Right atrium auricular region (tissue), 2 donors: ENCODE data around the gene SYT8. TPM values are rescaled to one million over a fixed set of nuclear protein-coding genes. Genes with fewer than 3 reads are reported as not detected.

Experiments used
- DNase-seq: peaks from one replicate; pipeline ENCODE4 v3.0.0-alpha.2; 2019; ENCODE audit warnings: low spot score
- H3K27ac ChIP-seq, 2 donors: fragments of 200-600 bp; sonication (generic); 1 replicate in 1 of 2; 2 replicates in 1 of 2; pipeline ENCODE4 v1.5.1; 2016 to 2019
- H3K27me3 ChIP-seq, 2 donors: fragments of 200-600 bp; sonication (generic); one replicate each; pipeline versions ENCODE4 v1.5.1 to v1.6.0; 2017 to 2019
- H3K36me3 ChIP-seq: fragments of 200-600 bp; sonication (generic); one replicate; pipeline ENCODE4 v1.5.1; 2016
- H3K4me1 ChIP-seq, 2 donors: fragments of 200-600 bp; sonication (generic); one replicate each; pipeline versions ENCODE4 v1.5.1 to v1.6.0; 2017 to 2019
- H3K4me3 ChIP-seq, 2 donors: fragments of 200-600 bp; sonication (generic); 1 replicate in 1 of 2; 2 replicates in 1 of 2; pipeline ENCODE4 v1.5.1; 2017 to 2019; ENCODE audit warnings: mild to moderate bottlenecking in 1 of 2, moderate library complexity in 1 of 2
- H3K9me3 ChIP-seq, 2 donors: fragments of 200-600 bp; sonication (generic); one replicate each; pipeline ENCODE4 v1.5.1; 2019
- total RNA-seq, 2 donors: library from RNA; depleted of rRNA; stranded (reverse); fragments of >200 nt; gene quantifications; one replicate each; pipeline ENCODE4 v1.1.0, GENCODE V29; 2016
- TF ChIP-seq, protein P1 (sequence below), 2 donors: fragments of 200-600 bp; sonication (generic); IDR thresholded peaks; one replicate each; pipeline ENCODE4 v1.5.1; 2019; ENCODE audit warnings: antibody characterized with exemption in 2 of 2

The SYT8 gene
- total RNA-seq, 2 donors from 2014 or later: not detected

DNA sequence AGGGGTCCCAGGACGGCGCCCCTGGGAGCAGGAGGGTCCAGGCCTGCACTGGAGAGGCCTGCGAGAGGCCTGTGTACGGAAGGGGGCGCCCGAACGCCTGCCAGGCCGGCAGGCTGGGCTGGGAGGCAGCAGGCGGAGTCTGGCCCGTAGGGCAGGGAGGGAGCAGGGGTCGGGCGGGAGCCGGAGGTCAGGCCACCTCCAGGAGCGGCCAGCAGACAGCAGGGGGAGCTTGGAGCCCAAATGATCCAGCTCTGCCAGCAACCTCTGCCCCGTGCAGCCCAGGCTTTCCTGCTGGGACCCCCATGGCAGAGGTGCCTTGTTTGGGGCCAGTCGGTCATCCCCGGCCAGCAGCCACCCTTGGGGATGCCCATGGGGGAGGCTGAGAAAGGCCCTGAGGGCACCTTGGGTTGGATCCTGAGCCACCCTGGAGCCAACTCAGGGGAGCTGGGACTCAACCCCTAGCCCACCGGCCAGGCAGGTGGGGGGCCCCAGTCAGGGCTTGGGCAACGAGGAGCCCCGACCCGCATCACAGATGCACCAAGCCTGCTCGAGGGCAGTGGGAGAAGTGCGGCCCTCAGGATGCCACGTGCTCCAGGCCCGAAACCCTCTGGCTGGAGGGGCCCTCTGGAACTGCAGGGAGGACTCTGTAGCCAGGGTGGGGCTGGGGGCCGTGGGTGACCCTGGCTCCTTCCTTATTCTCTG is 9.6 kb upstream of the SYT8 start:
- Histone ChIP-seq H3K36me3 (no peaks in the 10 kb centered on the region), H3K4me3 (no peak overlapping the region), H3K4me1 (peaks cover 0 to 14% of the 10 kb centered on the region in 2 donors), H3K27me3 (no peaks in the 10 kb centered on the region), H3K27ac (no peak overlapping the region), H3K9me3 (no peaks in the 10 kb centered on the region)
- no peak for DNase-seq
- TF ChIP-seq, protein P1, sequence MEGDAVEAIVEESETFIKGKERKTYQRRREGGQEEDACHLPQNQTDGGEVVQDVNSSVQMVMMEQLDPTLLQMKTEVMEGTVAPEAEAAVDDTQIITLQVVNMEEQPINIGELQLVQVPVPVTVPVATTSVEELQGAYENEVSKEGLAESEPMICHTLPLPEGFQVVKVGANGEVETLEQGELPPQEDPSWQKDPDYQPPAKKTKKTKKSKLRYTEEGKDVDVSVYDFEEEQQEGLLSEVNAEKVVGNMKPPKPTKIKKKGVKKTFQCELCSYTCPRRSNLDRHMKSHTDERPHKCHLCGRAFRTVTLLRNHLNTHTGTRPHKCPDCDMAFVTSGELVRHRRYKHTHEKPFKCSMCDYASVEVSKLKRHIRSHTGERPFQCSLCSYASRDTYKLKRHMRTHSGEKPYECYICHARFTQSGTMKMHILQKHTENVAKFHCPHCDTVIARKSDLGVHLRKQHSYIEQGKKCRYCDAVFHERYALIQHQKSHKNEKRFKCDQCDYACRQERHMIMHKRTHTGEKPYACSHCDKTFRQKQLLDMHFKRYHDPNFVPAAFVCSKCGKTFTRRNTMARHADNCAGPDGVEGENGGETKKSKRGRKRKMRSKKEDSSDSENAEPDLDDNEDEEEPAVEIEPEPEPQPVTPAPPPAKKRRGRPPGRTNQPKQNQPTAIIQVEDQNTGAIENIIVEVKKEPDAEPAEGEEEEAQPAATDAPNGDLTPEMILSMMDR (IDR thresholded peaks at IDR 0.05): peak in 1 of 2 donors; percentile 52

GRCh38 chr11:1825785-1826451 is 8.9 kb upstream of the SYT8 start:
- no peak for DNase-seq
- Histone ChIP-seq H3K27ac (no peak overlapping the region), H3K27me3 (no peaks in the 10 kb centered on the region), H3K4me3 (no peak overlapping the region), H3K9me3 (no peaks in the 10 kb centered on the region), H3K4me1 (peaks cover 0 to 14% of the 10 kb centered on the region in 2 donors), H3K36me3 (no peaks in the 10 kb centered on the region)
- TF ChIP-seq, protein P1 (IDR thresholded peaks at IDR 0.05): no peak

GRCh38 chr11:1826552-1827094 is 8.2 kb upstream of the SYT8 start:
- TF ChIP-seq, protein P1 (IDR thresholded peaks at IDR 0.05): no peak
- no peaks in the 10 kb centered on the region for H3K27me3 ChIP-seq
- no peak for DNase-seq
- no peaks in the 10 kb centered on the region for H3K36me3 ChIP-seq
- no peaks in the 10 kb centered on the region for H3K9me3 ChIP-seq
- peak overlapping the region in 1 of 2 donors; percentile 16 for H3K27ac ChIP-seq
- H3K4me1 ChIP-seq: peaks cover 0 to 14% of the 10 kb centered on the region in 2 donors
- H3K4me3 ChIP-seq: no peak overlapping the region

DNA sequence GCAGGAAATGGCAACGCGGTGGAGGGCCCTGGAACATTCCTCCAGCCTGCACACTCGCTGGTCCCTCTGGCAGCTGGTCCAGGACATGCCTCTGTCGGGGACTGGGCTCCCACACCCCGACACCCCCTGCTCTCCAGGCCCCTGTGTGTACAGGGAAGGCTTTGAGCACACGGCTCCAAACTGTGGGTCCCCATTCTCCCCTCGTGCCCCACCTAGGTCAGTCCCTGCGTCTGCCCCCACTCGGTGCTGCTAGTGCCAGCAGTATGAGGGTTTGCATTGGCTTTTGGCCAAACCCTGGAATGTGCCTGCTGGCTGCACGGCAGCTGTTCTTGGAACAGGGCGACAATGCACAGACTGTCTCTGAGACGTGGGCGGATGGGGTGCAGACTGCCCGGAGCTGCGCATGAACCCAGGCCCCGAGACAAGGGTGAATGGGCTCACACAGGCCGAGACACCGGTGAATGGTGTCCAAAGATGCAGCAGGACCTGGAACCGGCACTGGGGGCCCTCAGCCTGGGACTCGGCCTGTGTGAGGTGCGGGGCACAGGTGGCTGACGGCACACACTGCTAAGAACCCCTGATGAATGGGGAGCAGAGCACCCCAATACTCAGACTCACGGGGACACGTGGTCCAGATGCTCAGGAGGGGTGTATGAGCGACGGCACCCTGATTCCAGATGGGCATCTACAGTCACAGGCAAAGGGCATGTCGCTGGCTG is 7.5 kb upstream of the SYT8 start:
- H3K4me3 ChIP-seq: no peak overlapping the region
- H3K4me1 ChIP-seq: peaks cover 0 to 15% of the 10 kb centered on the region in 2 donors
- no peaks in the 10 kb centered on the region for H3K36me3 ChIP-seq
- no peaks in the 10 kb centered on the region for H3K27me3 ChIP-seq
- TF ChIP-seq, protein P1 (IDR thresholded peaks at IDR 0.05): no peak
- DNase-seq: no peak
- no peaks in the 10 kb centered on the region for H3K9me3 ChIP-seq
- H3K27ac ChIP-seq: peak overlapping the region in 1 of 2 donors; percentile 16

GRCh38 chr11:1827931-1828330 is 6.9 kb upstream of the SYT8 start:
- no peak for DNase-seq
- Histone ChIP-seq H3K9me3 (no peaks in the 10 kb centered on the region), H3K27ac (no peak overlapping the region), H3K4me3 (no peak overlapping the region), H3K36me3 (no peaks in the 10 kb centered on the region), H3K4me1 (peaks cover 0 to 21% of the 10 kb centered on the region in 2 donors), H3K27me3 (no peaks in the 10 kb centered on the region)
- TF ChIP-seq, protein P1 (IDR thresholded peaks at IDR 0.05): no peak
